Peyer's patch (tissue), 4 donors: Measurements from ENCODE around the gene MAPK14.
"Not testable (repeated sequence)": the region's sequence is repeated elsewhere in the genome, so short reads cannot be mapped to it uniquely, and the experiment has no call there.

Experiments
- POLR2A ChIP-seq, 2 donors: fragments of 450-650 bp; IDR thresholded peaks; one replicate each; pipeline ENCODE4 v1.5.1; 2017; ENCODE audit warnings: antibody characterized with exemption in 2 of 2, mild to moderate bottlenecking in 2 of 2, moderate library complexity in 2 of 2
- TF ChIP-seq, protein P1 (sequence below), 6 experiments: fragments of 450-650 bp in 4 of 6; fragments of 200-600 bp in 2 of 6; sonication (generic) in 1 of 6; IDR thresholded peaks; one replicate each; pipeline ENCODE4 v1.5.1; 2017 to 2019; ENCODE audit warnings: antibody characterized with exemption in 6 of 6, mild to moderate bottlenecking in 3 of 6, moderate library complexity in 1 of 6

DNA sequence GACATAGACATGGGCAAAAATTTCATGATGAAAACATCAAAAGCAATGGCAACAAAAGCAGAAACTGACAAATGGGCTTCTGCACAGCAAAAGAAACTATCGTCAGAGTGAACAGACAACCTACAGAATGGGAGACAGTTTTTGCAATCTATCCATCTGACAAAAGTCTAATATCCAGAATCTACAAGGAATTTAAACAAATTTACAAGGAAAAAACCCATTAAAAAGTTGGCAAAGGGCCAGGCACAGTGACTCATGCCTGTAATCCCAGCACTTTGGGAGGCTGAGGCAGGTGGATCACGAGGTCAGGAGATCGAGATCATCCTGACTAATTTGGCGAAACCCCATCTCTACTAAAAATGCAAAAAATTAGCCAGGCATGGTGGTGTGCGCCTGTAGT lies 60.6 kb downstream of the MAPK14 start:
- TF ChIP-seq, protein P1, sequence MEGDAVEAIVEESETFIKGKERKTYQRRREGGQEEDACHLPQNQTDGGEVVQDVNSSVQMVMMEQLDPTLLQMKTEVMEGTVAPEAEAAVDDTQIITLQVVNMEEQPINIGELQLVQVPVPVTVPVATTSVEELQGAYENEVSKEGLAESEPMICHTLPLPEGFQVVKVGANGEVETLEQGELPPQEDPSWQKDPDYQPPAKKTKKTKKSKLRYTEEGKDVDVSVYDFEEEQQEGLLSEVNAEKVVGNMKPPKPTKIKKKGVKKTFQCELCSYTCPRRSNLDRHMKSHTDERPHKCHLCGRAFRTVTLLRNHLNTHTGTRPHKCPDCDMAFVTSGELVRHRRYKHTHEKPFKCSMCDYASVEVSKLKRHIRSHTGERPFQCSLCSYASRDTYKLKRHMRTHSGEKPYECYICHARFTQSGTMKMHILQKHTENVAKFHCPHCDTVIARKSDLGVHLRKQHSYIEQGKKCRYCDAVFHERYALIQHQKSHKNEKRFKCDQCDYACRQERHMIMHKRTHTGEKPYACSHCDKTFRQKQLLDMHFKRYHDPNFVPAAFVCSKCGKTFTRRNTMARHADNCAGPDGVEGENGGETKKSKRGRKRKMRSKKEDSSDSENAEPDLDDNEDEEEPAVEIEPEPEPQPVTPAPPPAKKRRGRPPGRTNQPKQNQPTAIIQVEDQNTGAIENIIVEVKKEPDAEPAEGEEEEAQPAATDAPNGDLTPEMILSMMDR (IDR thresholded peaks at IDR 0.05) = not testable (repeated sequence)
- TF ChIP-seq POLR2A (IDR thresholded peaks at IDR 0.05) = not testable (repeated sequence)
